Right hindlimb (tissue), 1 donor: ENCODE measurements around the gene CTU1.

Source experiments
- DNase-seq: peaks from one replicate; pipeline ENCODE4 v3.0.0-alpha.2; 2018

Gene CTU1

DNA sequence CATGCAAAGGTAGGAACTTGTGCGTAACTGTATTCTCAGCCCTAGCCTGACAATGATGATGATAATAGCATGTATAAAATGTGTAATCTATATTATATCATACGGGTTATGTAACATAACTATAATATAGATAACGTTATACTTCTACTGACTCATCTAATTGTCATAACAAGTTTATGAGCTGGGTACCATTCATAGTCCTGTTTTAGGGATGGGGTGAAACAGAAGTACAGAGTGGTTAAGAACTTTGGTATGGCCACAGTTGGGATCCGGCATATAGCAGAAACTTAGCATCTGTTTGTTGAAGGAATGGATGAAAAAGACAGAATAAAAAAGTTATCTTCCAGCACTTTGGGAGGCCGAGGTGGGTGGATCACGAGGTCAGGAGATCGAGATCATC lies 5.2 kb downstream of the CTU1 start:
- no peak for DNase-seq

DNA sequence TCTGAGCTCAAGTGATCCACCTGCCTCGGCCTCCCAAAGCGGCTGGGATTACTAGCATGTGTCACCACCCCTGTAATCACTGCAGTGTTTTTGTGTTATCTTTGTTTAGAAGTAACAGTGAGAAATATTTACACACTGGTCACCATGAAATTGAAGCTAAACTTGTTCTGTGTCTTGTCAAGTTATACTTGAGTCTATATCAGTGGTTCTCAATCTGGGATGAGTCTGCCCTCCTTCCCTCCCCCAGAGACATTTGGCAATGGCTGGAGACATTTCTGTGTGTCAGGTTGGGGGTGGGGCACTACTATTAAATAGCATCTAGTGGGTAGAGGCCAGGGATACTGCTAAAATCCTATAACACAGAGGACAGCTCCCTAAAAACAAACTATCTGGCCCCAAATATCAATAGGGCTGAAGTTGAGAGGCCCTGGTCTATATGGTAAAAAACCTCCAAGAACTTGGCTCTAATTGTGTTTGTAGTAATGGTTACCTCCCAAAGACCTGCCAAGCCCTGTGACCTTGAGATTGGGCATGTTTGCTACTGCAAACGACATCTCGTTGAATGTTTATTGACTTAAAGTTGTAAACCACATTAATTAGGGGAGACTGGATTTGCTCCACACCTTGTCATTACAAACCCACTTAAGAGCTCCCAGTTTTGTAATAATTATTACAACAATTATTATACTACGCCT lies 6.9 kb downstream of the CTU1 start:
- no peak for DNase-seq

DNA sequence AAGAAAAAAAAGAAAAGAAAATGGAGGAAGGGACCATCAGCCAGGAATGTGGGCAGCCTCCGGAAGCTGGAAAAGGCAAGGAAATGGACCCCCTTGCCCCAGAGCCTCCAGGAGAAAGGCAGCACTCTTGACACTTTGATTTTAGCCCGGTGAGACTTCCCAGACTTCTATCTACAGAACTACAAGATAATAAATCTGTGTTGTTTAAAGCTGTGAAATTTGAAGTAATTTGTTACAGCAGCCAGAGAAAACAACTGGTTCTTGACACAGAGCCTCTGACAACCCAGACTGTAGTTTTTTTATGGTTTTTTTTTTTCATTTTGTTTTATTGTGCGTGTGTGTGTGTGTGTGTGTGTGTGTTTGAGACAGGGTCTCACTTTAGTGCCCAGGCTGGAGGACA lies 7.6 kb downstream of the CTU1 start:
- no peak for DNase-seq

DNA sequence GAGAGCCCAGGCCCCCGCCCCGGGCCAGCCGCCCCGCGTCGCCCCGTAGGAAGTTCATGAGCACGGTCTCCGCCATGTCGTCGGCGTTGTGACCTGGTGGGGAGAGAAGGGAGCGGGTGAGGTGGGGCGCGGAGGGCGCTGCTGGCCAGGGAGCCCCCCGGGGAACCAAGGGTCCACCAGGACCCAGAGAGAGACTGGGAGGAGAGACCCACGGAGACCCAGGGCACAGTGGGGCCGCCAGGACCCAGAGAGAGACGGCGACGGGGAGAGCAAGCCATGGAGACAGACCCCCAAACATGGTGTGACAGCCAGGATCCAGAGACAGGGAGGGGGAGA lies 9.2 kb downstream of the CTU1 start:
- DNase-seq = no peak

DNA sequence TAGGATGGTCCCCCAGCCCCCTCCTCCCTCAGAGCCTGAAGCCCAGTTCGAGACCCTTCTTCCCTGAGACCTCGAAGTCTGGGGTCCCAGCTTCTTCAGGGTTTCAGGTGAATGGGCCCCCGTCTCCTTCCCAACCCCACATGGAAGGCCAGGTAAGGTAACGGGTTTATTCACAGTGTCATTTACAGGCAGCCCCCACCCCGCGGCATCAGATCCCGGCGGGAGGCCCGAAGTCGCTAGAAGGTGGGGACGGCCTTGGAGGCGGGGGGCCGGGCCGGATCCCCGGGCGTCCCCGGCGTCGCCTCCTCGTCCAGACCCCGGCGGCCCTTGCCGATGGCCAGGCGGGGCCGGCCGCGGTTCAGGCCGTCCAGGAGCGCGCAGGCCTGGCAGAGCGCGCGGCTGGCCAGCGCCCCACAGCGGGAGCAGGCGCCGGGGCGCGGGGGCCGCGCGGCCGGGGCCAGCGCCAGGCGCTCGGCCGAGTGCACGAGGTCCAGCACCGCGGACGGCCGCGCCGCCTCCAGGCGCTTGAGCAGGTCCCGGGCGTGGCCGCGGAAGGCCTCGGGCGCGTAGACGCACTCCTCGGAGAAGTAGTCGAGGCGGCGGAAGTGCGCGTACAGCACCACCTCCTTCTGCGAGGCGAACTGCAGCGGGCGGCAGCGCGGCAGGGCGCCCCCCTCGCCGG lies 9.7 kb downstream of the CTU1 start:
- DNase-seq = peak; percentile 74

DNA sequence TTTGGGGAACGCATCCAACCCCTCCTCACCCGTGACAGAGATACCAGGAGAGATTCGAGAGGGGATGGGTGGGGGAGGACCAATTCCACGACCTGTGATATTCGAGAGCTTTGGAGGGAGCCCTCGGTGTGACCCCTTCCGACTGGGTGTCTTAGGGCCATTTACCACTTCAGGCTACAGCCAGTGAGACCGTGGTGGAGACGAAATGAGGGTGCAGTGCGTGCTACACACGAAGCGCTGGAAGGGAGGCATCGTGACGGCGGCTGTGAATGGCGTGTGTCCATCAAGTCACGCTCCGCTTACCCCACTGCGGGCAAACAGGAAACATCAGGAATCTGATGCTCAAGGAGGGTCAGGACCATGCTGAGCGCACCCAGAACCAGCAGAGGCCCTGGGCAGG lies 10.4 kb downstream of the CTU1 start:
- DNase-seq = no peak

DNA sequence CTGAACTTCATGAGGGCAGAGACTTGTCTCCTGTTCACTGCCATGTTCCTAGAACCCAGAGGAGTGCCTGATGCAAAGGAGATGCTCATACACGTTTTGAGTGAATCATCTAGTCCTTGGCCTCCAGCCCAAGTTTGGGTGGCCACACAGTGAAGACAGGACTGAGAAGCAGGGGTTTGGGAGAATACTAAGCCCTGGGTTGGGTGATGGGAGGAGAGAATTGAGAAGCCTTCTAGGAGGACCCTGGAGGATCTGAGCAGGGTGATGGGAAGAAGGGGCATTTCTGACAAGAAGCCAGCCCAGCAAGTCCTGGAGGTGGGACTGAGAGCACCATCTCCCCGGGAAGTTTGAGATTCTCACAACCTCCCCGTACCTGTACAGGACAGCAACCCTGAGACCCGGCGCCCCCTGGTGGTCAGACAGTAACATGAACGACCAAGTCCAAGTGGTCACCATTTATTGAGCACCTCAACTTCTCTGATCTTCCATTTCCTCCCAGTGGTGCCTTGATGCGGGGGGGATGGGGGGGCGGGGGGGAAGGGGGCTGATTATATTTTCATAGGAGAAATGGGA lies 11.0 kb downstream of the CTU1 start:
- DNase-seq = peak; percentile 43

DNA sequence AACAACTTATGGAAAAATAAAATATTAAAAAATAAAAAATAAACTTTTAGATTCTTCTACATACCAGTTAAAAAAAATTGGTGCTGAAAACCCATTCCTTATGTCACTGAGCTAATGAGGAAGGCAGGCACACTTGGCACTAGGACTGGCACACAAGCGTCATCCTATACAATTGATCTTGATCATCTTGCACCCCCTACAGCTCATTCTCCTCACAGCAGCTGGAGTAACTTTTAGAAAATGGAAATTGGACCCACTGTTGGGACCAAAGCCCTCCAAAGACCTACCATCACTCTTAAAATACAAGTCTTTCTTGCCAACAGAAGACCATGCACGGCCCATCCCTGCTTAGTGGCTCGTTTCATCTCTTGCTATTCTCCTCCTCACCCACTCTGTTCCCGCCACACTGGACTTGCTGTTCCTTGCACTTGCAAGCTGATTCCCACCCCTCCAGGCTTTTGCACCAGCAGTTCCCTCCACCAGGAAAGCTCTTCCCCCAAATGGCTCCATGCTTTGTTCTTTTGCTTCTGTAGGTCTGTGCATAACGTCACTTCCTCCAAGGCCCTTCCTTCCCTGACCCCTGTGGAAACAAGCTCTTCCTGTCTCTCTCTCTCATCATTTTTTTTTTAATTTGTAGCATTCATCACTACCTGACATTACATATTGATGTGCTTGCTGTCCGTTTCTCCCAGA lies 11.6 kb downstream of the CTU1 start:
- no peak for DNase-seq

DNA sequence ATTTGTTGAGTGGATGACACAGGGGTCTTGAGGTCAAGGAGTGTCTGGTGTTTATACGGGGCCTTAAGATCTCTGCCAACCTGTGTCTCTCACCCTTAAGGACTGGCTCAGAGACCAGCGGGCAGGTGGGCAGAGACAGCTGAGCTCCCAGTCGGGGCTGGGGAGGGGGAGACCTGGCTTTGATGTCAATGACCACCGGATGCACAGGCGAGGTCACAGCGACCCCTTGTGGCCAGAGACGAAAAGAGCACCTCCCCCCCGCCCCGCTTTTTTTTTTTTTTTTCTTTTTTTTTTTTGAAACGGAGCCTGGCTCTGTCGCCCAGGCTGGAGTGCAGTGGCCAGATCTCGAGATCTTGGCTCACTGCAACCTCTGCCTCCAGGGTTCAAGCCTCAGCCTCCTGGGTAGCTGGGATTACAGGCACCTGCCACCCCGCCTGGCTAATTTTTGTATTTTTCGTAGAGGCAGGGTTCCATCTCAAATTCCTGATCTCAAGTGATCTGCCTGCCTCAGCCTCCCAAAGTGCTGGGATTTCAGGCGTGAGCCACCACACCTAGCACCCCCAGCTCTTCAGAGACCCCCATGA lies 13.4 kb downstream of the CTU1 start:
- DNase-seq = no peak

DNA sequence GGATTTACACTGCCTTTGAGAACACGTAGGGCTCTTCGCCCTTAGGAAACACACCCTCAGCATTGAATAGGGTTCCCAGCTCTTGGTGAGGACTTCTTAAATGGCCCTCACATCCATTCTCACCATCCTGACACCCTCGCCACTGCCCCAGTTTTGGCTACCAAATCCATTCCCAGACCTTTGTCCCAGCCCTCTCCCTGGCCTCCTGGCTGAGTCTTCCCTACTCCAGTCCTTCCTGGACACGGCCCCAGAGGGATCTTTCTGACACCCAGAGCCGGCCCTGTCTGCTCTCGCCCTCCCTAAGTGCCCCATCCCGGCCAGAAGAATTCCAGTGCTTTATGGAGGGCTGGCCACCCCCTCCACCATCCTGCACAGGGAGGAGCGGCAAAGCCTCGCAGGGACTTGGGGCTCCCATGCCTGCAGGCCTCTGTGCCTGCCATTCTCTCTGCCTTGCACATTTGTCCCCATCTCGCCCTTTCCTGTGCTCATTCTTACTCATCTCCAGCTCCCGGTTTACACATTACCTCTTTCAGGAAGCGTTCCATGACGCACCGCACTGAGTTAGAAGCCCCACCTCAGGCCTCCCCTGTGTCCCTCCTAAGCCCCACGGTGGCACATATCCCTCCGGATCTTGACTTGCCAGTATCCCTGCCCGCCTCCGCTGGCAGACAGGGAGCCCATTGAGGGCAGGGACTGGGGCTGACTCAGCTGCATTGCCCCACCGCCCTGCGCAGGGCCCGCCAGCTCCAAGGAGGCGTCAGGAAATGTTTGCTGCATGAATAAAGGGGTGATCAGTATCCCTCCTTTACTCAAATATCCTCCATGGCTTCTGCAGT lies 14.5 kb downstream of the CTU1 start:
- DNase-seq = no peak

DNA sequence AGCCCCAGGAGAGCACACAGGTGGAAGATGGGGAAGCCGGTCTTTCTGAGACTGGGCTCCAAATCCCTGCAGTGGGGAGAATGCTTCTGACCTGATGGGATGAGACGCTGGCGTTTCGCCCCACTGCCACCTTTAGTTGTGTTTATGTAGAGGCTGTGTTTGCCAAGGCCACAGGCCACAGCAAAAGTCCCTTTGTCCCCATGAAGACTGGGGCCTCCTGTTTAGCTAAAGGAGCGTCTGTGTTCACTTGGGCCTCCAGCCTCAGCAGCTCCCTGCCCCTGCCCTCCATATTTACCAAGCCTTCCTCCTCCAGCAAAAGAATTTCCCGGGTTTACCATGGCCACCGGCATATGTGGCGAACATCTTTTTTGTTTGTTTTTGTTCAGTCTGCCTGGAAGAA lies 15.1 kb downstream of the CTU1 start:
- no peak for DNase-seq

DNA sequence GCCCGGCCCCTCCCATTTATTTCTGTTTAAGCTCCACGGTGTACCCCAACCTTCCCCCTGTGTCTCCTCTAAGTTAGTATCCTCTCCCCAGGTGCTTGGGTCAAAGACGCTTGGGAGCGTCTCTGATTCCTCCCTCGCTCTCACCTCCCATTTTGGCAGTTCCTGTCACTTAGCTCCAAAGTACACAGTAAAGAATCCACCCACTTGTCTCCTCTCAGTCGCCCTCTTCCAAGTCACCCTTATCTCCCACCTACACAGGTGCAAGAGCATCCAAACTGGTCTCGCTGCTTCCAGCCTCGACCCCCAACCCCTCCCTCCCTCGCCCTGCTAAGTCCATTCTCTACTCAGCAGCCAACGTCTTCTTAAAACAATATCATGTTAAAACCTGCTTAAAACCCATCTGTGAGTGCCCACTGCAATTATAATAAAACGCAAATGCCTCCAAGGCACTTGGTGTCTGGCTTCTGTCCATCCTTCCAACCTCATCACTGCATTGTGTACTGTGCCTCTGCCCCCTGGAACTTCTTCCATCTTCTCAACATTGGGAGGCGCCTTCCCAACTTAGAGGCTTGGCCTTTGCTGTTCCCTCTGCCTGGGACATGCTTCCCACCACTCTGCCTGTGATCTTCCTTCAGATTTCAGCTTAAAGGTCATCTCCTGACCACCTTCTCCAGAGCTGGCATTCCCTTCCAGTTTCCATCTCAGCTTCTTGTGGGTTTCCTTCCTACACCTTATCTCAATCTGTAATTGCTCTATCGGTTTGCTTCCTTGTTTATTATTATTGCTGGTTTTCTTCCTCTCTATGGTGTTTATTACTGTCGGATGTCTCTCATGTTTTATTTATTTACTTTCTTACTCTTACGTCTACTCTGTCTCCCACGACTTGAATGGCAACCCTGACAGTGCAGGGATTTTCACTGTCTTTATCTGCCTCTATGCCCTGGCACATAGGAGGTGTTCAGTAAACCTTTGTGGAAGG lies 16.0 kb downstream of the CTU1 start:
- DNase-seq = no peak

DNA sequence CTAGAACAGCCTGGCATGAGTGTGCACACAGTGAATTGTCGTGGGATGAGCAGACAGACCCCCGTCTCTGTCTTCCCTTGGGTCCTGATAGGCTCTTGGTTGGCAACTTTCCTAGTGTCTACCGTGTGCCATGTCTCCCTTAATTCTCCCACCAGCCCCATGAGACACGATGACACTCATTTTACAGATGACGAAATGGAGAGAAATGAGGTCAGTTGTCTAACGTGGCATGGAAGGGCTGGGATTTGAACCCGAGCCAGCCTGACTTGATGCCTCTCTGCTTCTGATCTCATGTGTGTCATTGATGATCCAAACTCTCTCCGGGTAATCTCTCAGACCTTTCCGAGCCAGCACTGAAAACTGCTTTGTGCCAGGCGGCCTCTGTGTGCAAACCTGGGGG lies 17.1 kb downstream of the CTU1 start:
- DNase-seq = no peak

DNA sequence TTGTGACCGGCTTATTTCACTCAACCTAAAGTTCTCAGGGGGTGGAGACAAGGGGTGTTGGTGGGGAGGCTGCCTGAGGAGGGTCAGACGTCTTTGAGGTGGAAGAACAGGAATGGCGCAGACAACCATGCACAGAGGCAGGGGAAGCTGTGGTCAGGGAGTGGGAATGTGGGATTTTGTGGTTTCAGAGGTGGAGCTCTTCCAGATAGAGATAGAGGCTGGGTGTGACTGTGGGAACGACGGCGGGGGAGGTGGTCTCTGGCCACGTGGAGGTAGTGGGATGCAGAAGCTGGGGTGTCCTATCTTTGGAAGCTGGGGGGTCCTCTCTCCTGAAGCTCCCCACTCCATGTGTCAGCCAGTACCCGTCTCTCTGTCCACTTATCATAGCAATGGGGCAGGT lies 17.7 kb downstream of the CTU1 start:
- no peak for DNase-seq

DNA sequence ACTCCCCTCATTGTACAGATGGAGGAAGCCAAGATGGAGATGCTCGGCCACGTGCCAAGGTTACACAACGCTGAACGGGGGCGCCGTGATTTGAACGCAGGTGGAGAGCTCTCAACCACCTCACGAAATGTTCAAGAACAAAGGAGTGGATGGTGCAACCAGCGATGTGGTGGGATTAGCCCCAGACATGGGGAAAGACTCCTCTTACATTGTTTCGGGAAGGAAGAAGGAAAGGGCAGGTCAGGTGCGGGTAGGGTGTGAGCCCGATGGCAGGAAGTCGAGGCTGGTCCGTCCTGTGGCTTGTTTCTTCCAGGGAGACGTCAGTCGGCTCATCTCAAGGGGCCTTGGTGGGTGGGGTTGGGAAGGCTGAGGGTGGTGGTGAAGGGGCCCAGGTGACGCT lies 18.4 kb downstream of the CTU1 start:
- DNase-seq = no peak

DNA sequence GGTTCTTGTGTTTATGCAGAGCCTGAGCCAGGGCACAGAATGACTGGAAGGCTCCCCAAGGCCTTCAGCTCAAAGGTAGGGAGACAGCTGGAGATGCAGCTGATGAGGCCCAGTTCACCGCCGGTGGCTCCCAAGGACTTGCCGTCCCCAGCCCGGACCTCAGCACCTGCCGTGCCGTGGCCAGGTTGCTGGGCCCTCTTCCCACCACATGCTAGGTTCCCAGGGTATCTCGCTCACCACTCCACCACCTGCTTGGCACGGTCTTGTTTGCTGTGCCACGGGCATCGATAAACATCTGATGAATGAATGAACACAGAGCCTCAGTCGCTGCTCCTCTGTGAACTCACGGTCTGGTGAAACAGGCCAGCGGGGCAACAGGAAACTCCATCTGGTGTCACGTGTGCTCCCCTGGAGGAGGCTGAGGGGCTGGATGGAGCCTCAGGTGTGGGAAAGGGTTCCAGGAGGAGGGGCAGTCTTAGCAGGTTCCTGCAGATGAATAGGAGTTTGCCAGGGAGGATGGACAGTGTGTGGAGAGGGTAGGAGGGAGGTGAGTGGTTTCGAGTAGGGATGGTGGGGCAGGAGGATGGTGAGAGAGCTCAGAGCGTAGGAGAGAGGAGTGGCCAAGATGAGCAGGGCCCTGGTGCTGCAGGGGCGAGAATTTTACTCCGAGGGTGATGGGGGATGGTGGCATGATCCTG lies 21.9 kb downstream of the CTU1 start:
- DNase-seq = no peak

DNA sequence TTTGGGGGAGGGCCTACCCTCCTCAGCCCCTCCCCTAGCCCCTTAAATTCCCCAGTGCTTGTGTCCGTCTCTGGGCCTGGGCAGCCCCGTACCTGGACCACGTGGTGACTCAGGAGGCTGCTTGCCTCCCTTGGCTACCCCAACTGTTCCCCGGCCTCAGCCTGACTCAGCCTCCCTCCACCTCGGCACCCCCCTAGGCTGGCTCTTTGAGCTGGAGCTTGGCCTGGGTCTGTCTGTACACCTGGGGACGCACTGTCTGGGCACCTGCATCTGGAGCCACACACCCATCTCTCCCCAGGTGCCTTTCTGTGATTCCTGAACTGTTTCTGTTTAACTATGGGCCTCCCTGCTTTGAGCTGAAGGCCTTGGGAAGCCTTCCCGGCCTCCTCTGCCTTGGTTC lies 23.7 kb downstream of the CTU1 start:
- DNase-seq = no peak

DNA sequence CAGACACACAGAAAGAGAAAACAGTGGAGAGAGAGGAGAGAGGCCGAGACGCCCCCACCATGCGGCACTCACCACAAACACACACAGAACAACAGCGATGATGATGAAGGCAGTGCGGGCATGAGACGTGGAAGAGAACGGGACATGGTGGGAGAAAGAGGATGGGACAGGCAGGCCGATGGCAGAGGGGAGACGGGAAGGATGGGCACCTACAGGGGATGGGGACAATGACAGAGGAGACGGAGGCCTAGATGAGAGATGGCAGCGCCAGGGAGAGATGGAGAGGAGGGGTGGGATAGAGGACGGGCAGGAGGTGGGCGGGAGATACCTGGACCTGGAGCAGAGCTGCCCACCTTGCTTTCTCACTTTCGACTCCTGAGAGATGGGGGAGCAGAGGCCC lies 24.4 kb downstream of the CTU1 start:
- no peak for DNase-seq

DNA sequence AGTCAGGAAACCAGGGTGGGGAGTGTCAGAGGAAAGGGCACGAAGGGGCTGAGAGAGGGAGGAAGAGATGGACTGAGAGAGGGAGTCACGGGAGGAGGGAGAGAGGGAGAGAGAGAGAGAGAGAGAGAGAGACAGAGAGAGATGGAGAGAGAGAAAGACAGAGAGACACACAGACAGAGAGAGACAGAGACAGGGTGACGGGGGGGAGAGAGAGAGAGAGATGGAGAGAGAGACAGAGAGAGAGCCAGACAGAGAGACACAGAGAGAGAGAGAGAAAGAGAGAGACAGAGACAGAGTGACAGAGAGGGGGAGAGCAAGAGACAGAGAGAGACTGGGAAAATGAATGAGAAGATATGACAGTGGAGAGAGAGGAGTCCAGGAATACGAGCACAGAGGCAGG lies 25.0 kb downstream of the CTU1 start:
- DNase-seq = no peak

DNA sequence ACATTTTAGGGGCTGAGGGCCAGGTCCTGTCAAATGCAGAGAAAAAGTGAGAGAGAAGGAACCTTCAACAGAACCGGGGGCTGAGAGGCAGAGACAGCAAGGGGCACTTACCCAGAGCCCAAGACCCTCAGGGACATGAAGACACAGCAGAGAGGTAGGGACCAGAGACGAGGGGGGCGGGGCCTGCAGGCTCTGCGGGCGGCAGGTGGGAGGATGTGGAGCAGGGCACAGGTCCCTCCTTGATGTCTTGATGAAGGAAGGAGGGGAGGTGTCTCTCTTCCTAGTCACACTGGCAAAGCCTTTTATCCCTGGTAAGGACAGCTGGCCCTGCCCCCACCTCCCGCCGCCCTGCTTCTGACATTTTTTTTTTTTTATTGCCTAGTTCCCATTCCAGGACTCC lies 25.6 kb downstream of the CTU1 start, which contains the start of gene KLK14:
Gene KLK14, minus strand, starts transcription at position 277 of the 400 bp plus-strand sequence. Its CDS starts 273 bp downstream, at position 4.
- DNase-seq = no peak

DNA sequence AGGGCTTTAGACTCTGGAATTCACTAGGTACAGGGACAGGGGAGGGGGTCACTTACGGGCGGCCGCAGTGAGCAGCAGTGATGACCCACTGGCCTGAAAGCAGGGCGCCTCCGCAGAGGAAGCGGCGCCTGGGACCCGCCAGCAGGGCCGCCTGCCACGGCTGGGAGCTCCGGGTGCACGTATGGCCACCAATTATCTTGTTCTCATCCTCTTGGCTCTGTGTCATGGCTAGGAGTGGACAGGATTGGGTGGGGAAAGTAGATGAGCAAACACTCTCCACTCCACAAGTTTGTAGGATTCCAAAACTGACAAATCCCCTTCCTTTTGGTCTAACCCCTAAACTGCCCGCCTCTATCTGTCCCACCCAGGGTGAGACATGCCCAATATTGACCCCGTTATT lies 26.7 kb downstream of the CTU1 start:
- DNase-seq = no peak
